Esophagus (tissue), 2 donors: ENCODE data around the gene TLX2. TPM values are rescaled to one million over a fixed set of nuclear protein-coding genes. Genes with fewer than 3 reads are reported as not detected.
"Not testable (repeated sequence)": the region's sequence is repeated elsewhere in the genome, so short reads cannot be mapped to it uniquely, and the experiment has no call there.

Experiments
- H3K27ac ChIP-seq, 2 donors: one replicate each; pipeline ENCODE4 v1.5.1; 2013; ENCODE audit warnings: low read depth in 2 of 2, mild to moderate bottlenecking in 2 of 2, inconsistent platforms in 1 of 2, low read length in 1 of 2, moderate library complexity in 1 of 2
- H3K27me3 ChIP-seq, 2 donors: one replicate each; pipeline ENCODE4 v1.6.1; 2013; ENCODE audit warnings: low read length in 2 of 2, control low read depth in 1 of 2, mild to moderate bottlenecking in 1 of 2; ENCODE audit not compliant: insufficient read depth in 2 of 2, control insufficient read depth in 1 of 2
- H3K36me3 ChIP-seq, 2 donors: one replicate each; pipeline ENCODE4 v1.6.1; 2013; ENCODE audit warnings: low read length in 1 of 2; ENCODE audit not compliant: control insufficient read depth in 2 of 2, insufficient read depth in 2 of 2
- H3K4me1 ChIP-seq, 2 donors: one replicate each; pipeline ENCODE4 v1.6.1; 2013; ENCODE audit warnings: low read length in 1 of 2; ENCODE audit not compliant: control insufficient read depth in 2 of 2, insufficient read depth in 2 of 2
- H3K4me3 ChIP-seq, 2 donors: one replicate each; pipeline ENCODE4 v1.5.1; 2013; ENCODE audit warnings: low read length in 2 of 2, mild to moderate bottlenecking in 2 of 2, low read depth in 1 of 2, moderate library complexity in 1 of 2
- H3K9me3 ChIP-seq, 2 donors: one replicate each; pipeline ENCODE4 v1.6.1; 2013; ENCODE audit warnings: mild to moderate bottlenecking in 2 of 2, low read depth in 1 of 2, low read length in 1 of 2, moderate library complexity in 1 of 2; ENCODE audit not compliant: control insufficient read depth in 2 of 2, insufficient read depth in 1 of 2
- WGBS, 2 donors: extraction: QIAGEN DNeasy Blood & Tissue Kit; methylation state at CpG; one replicate each; pipeline ENCODE4 v1.1.7; 2013; 5-methylcytosine and 5-hydroxymethylcytosine counted together
- polyA plus RNA-seq, 2 donors: library from polyadenylated mRNA; stranded (reverse); fragments of 200-250 nt; gene quantifications; one replicate each; pipeline ENCODE4 v1.2.3, GENCODE V29; 2013
- donor health status: healthy with polysubstance abuse.
- donor health status: Bipolar disorder and iron deficiency.

Gene TLX2
- polyA plus RNA-seq, 2 donors, result 0.01 TPM; not detected in 1

DNA sequence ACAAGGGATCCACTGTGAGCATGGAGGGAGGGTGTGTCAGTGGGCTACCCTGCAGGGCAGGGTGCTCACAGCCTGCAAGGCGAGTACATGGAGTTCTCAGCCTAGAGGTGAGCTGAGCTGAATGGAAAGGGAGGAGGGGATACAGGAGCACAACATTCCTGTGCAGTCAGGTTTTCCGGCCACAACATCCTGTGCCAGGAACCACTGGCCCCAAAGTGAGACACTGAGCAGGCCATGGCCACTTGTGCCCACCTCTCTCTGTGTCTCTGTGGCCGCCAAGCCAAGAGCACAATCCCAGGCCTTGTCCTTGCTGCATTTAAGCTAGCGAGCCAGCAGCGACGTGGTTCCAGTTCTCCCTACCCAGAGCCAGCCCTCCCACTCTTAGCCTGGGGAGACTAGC, 46.3 kb downstream of the TLX2 start:
- H3K36me3 ChIP-seq, result peaks cover 0 to 6% of the 10 kb centered on the region in 2 donors
- H3K9me3 ChIP-seq, result no peaks in the 10 kb centered on the region
- 56 to 61% methylated on average over 6 of the region's 6 CpGs for WGBS, 2 donors
- no peaks in the 10 kb centered on the region for H3K4me1 ChIP-seq
- H3K27me3 ChIP-seq, result peaks cover 0 to 3% of the 10 kb centered on the region in 2 donors
- no peak overlapping the region for H3K4me3 ChIP-seq
- no peak overlapping the region for H3K27ac ChIP-seq

DNA sequence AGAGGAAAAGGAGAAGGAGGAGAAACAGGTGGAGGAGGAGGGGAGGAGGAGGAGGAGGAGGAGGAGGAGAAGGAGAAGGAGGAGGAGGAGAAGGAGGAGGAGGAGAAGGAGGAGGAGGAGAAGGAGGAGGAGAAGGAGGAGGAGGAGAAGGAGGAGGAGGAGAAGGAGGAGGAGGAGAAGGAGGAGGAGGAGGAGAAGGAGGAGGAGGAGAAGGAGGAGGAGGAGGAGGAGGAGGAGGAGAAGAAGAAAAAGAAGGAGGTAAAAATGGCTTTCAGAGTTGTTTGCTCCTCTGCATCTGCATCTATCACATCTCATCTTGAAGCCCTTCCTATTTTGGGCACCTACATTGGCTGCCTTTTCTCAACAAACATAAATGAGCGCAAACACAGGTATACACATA, 46.8 kb downstream of the TLX2 start:
- not testable (repeated sequence) for H3K36me3 ChIP-seq, H3K27me3 ChIP-seq, H3K4me1 ChIP-seq, H3K9me3 ChIP-seq, H3K4me3 ChIP-seq, H3K27ac ChIP-seq
- 88 to 93% methylated on average over 1 of the region's 1 CpG for WGBS, 2 donors

DNA sequence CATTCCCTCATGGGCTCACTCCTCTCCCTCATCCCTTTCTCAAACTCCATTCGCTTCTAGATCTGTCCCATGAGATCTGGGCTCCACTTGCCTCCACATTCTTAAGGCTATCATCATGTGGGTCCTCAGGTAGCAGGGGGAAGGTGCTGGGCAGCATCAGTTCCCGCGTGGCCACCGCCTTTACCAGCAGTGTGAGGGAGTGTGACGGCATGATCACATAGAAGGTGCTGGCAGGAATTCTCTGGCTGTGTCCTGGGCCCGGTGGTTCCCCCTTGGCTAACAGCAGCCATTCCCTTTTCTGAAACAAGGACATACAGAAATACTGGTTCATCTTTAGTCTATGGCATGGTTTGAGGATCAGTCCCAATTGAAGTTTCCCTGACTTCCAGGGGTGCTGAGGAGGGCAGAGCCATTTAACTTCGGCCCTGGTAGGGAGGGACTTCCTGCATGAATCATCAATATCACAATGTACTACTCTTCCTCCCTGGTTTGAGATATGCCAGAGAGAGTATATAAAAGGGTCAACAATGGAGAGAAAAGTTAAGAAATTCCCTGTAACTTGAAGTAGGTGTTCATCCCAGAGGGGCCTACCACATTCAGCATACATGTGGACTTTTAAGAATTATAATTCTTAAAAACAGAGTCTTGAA, 48.0 kb downstream of the TLX2 start:
- H3K27me3 ChIP-seq, result peaks cover 0 to 3% of the 10 kb centered on the region in 2 donors

GRCh38 chr2:74564222-74564621, 50.0 kb downstream of the TLX2 start:
- WGBS, 2 donors, result 77 to 80% methylated on average over 5 of the region's 5 CpGs
- Histone ChIP-seq H3K36me3 (no peaks in the 10 kb centered on the region), H3K4me3 (no peak overlapping the region), H3K4me1 (no peaks in the 10 kb centered on the region), H3K9me3 (no peaks in the 10 kb centered on the region), H3K27ac (no peak overlapping the region), H3K27me3 (peaks cover 0 to 3% of the 10 kb centered on the region in 2 donors)

More for the DNA sequence above, 48.0 kb downstream of the TLX2 start:
- 79 to 82% methylated on average over 7 of the region's 7 CpGs for WGBS, 2 donors
- no peaks in the 10 kb centered on the region for H3K4me1 ChIP-seq
- no peak overlapping the region for H3K27ac ChIP-seq
- H3K4me3 ChIP-seq, result no peak overlapping the region
- H3K36me3 ChIP-seq, result no peaks in the 10 kb centered on the region
- H3K9me3 ChIP-seq, result no peaks in the 10 kb centered on the region

GRCh38 chr2:74566076-74566753, 52.0 kb downstream of the TLX2 start:
- 72 to 81% methylated on average over 7 of the region's 7 CpGs for WGBS, 2 donors
- Histone ChIP-seq H3K9me3 (no peaks in the 10 kb centered on the region), H3K27ac (no peak overlapping the region), H3K4me1 (no peaks in the 10 kb centered on the region), H3K4me3 (no peak overlapping the region), H3K36me3 (no peaks in the 10 kb centered on the region), H3K27me3 (peaks cover 0 to 3% of the 10 kb centered on the region in 2 donors)

- no peaks in the 10 kb centered on the region for H3K9me3 ChIP-seq
Measured at GRCh38 chr2:74566754-74567085, 52.5 kb downstream of the TLX2 start.

More at GRCh38 chr2:74566754-74567085, 52.5 kb downstream of the TLX2 start:
- Histone ChIP-seq H3K4me3 (no peak overlapping the region), H3K4me1 (no peaks in the 10 kb centered on the region), H3K27me3 (peaks cover 0 to 1% of the 10 kb centered on the region in 2 donors), H3K36me3 (no peaks in the 10 kb centered on the region), H3K27ac (no peak overlapping the region)

Other genes with a start within 250 kb of the TLX2 start
- under 1 TPM; 0.28 to 0.33 TPM for gene SLC4A5, start 171.0 kb upstream of the TLX2 start, polyA plus RNA-seq
- 10 to 100 TPM; 60.8 to 83.3 TPM for gene DCTN1, start 134.1 kb upstream of the TLX2 start, polyA plus RNA-seq
- gene C2orf81, start 92.8 kb upstream of the TLX2 start, polyA plus RNA-seq, result under 1 TPM; 0.81 to 0.92 TPM
- 1 to 10 TPM; 3.5 to 5.4 TPM for gene WDR54, start 92.7 kb upstream of the TLX2 start, polyA plus RNA-seq
- 10 to 100 TPM; 20.2 to 20.8 TPM for gene RTKN, start 72.5 kb upstream of the TLX2 start, polyA plus RNA-seq
- gene INO80B, start 59.4 kb upstream of the TLX2 start, polyA plus RNA-seq, result 10 to 100 TPM; 33.4 to 44.9 TPM
- gene WBP1, start 56.0 kb upstream of the TLX2 start, polyA plus RNA-seq, result 10 to 100 TPM; 41.3 to 50.1 TPM
- 10 to 100 TPM; 21.3 to 26.8 TPM for gene MOGS, start 49.1 kb upstream of the TLX2 start, polyA plus RNA-seq
- 10 to 100 TPM; 60.6 to 72.3 TPM for gene MRPL53, start 41.8 kb upstream of the TLX2 start, polyA plus RNA-seq
- gene CCDC142, start 31.5 kb upstream of the TLX2 start, polyA plus RNA-seq, result 10 to 100 TPM in 1 of 2 donors, 1 to 10 TPM in 1; 4.3 to 10.3 TPM
- 10 to 100 TPM in 1 of 2 donors, 1 to 10 TPM in 1; 9.7 to 13.4 TPM for gene TTC31, start 31.4 kb upstream of the TLX2 start, polyA plus RNA-seq
- gene LBX2, start 14.8 kb upstream of the TLX2 start, polyA plus RNA-seq, result under 1 TPM; 0.12 to 0.18 TPM
- 10 to 100 TPM; 16.1 to 18.2 TPM for gene PCGF1, start 6.8 kb upstream of the TLX2 start, polyA plus RNA-seq
- 1 to 10 TPM; 3.4 to 7.3 TPM for gene DQX1, start 11.8 kb downstream of the TLX2 start, polyA plus RNA-seq
- 100 to 1,000 TPM; 116 to 186 TPM for gene AUP1, start 15.3 kb downstream of the TLX2 start, polyA plus RNA-seq
- 10 to 100 TPM; 15.8 to 21.0 TPM for gene HTRA2, start 15.5 kb downstream of the TLX2 start, polyA plus RNA-seq
- gene LOXL3, start 39.5 kb downstream of the TLX2 start, polyA plus RNA-seq, result under 1 TPM; 0.71 to 0.79 TPM
- 1 to 10 TPM; 1.6 to 2.5 TPM for gene DOK1, start 40.3 kb downstream of the TLX2 start, polyA plus RNA-seq
- gene M1AP, start 133.9 kb downstream of the TLX2 start, polyA plus RNA-seq, result under 1 TPM; 0.04 to 0.10 TPM
- under 1 TPM; 0.55 to 0.59 TPM for gene SEMA4F, start 139.8 kb downstream of the TLX2 start, polyA plus RNA-seq